Activated naive CD4-positive, alpha-beta T cell (primary cell): ENCODE results near the gene IRF7.
A peak's percentile ranks its signal among the peaks of the same experiment; 100 is the strongest.

Source experiments
- DNase-seq, 4 experiments: peaks; one replicate each; lab custom pipeline; 2025; lab: John Stamatoyannopoulos, UW

IRF7 gene

GRCh38 chr11:620935-621814 lies 5.4 kb upstream of the IRF7 start:
- no peak for DNase-seq

- DNase-seq, result no peak
Measured at GRCh38 chr11:620201-620600, 4.5 kb upstream of the IRF7 start.

GRCh38 chr11:619628-620050 lies 3.9 kb upstream of the IRF7 start:
- no peak for DNase-seq

GRCh38 chr11:618856-619627 lies 3.3 kb upstream of the IRF7 start:
- DNase-seq, result no peak

- no peak for DNase-seq
Measured at GRCh38 chr11:617912-618682, 2.3 kb upstream of the IRF7 start.

- no peak for DNase-seq
Measured at GRCh38 chr11:617199-617911, 1.6 kb upstream of the IRF7 start.

GRCh38 chr11:616320-617198 lies 809 bp upstream of the IRF7 start:
- DNase-seq, result no peak

- DNase-seq, result no peak
Measured at GRCh38 chr11:614623-615503, 887 bp downstream of the IRF7 start.

- DNase-seq, result no peak
Measured at GRCh38 chr11:614021-614622, 1.6 kb downstream of the IRF7 start.

- peak; percentile 36 to 89 (median 67) for DNase-seq
Measured at GRCh38 chr11:613369-613968, 2.3 kb downstream of the IRF7 start.

GRCh38 chr11:612961-613300 lies 2.8 kb downstream of the IRF7 start:
- DNase-seq, result no peak

GRCh38 chr11:612201-612960 lies 3.4 kb downstream of the IRF7 start:
- DNase-seq, result no peak

GRCh38 chr11:611001-611996 lies 4.5 kb downstream of the IRF7 start:
- no peak for DNase-seq

- DNase-seq, result no peak
Measured at GRCh38 chr11:610146-610801, 5.5 kb downstream of the IRF7 start.

GRCh38 chr11:609341-609811 lies 6.4 kb downstream of the IRF7 start:
- DNase-seq, result no peak

- no peak for DNase-seq
Measured at GRCh38 chr11:608791-609251, 6.9 kb downstream of the IRF7 start.
